ENCODE data around the gene SPINT2.

The SPINT2 gene

DNA sequence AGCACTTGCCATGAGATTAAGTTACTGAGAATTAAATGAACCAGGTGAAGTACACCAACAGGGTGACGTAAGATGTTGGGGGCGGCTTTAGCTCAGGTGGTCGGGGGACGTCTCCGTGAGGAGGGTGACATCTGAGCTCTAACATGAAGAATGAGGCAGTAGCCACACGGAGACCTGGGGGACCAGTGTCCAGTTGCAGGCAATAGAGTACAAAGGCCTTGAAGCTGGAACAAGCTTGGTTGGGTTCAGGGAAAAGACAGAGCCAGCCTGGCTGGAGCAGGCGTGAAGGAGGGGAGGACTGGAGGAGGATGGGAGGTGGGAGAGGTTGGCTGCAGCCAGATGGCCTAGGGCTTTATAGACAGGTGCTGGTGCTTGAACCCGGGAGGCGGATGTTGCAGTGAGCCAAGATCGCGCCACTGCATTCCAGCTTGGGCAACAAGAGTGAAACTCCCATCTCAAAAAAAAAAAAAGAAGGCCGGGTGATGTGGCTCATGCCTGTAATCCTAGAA, 1.6 kb downstream of the SPINT2 start:
- TF ChIP-seq, protein P1, sequence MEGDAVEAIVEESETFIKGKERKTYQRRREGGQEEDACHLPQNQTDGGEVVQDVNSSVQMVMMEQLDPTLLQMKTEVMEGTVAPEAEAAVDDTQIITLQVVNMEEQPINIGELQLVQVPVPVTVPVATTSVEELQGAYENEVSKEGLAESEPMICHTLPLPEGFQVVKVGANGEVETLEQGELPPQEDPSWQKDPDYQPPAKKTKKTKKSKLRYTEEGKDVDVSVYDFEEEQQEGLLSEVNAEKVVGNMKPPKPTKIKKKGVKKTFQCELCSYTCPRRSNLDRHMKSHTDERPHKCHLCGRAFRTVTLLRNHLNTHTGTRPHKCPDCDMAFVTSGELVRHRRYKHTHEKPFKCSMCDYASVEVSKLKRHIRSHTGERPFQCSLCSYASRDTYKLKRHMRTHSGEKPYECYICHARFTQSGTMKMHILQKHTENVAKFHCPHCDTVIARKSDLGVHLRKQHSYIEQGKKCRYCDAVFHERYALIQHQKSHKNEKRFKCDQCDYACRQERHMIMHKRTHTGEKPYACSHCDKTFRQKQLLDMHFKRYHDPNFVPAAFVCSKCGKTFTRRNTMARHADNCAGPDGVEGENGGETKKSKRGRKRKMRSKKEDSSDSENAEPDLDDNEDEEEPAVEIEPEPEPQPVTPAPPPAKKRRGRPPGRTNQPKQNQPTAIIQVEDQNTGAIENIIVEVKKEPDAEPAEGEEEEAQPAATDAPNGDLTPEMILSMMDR (IDR thresholded peaks at IDR 0.05; ENCODE audit: extremely low read depth, insufficient read depth, missing control alignments): no peak
- in situ Hi-C loops (cut with MboI; ENCODE audit: low pct_unique_long_range_greater_than_20kb, low sequenced_read_pairs, unreplicated experiment): no loop called here
- no peak for DNase-seq (ENCODE audit: low spot score)

- TF ChIP-seq, protein P1 (IDR thresholded peaks at IDR 0.05; ENCODE audit: extremely low read depth, insufficient read depth, missing control alignments): no peak
- no peak for DNase-seq (ENCODE audit: low spot score)
- in situ Hi-C loops (cut with MboI; ENCODE audit: low pct_unique_long_range_greater_than_20kb, low sequenced_read_pairs, unreplicated experiment): no loop called here
Observed at GRCh38 chr19:38266981-38267597, 2.7 kb downstream of the SPINT2 start.

GRCh38 chr19:38267761-38268483, 3.5 kb downstream of the SPINT2 start:
- in situ Hi-C loops (cut with MboI; ENCODE audit: low pct_unique_long_range_greater_than_20kb, low sequenced_read_pairs, unreplicated experiment): no loop called here
- DNase-seq (ENCODE audit: low spot score): no peak
- TF ChIP-seq, protein P1 (IDR thresholded peaks at IDR 0.05; ENCODE audit: extremely low read depth, insufficient read depth, missing control alignments): no peak

DNA sequence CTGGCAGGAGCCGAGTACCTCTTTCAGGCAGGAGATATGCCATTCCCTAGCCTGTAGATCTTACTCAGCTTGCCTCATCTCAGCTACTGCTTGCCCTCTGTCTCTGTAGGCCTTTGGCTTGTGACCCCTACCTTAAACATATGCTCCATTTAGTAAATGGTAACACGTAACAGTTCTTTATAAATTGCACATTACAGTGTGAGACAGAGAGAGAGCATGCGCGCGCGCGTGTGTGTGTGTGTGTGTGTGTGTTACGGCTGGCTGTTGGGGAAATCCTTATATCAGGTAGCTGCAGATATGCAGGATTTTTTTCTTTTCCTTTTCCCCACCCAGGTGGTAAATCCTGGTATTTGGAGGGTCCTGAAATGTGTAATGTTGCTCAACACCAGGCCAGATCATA, 4.2 kb downstream of the SPINT2 start:
- no peak for DNase-seq (ENCODE audit: low spot score)
- TF ChIP-seq, protein P1 (IDR thresholded peaks at IDR 0.05; ENCODE audit: extremely low read depth, insufficient read depth, missing control alignments): no peak
- in situ Hi-C loops (cut with MboI; ENCODE audit: low pct_unique_long_range_greater_than_20kb, low sequenced_read_pairs, unreplicated experiment): no loop called here

GRCh38 chr19:38270587-38271167, 6.3 kb downstream of the SPINT2 start:
- DNase-seq (ENCODE audit: low spot score): no peak
- in situ Hi-C loops (cut with MboI; ENCODE audit: low pct_unique_long_range_greater_than_20kb, low sequenced_read_pairs, unreplicated experiment): no loop called here
- TF ChIP-seq, protein P1 (IDR thresholded peaks at IDR 0.05; ENCODE audit: extremely low read depth, insufficient read depth, missing control alignments): no peak

DNA sequence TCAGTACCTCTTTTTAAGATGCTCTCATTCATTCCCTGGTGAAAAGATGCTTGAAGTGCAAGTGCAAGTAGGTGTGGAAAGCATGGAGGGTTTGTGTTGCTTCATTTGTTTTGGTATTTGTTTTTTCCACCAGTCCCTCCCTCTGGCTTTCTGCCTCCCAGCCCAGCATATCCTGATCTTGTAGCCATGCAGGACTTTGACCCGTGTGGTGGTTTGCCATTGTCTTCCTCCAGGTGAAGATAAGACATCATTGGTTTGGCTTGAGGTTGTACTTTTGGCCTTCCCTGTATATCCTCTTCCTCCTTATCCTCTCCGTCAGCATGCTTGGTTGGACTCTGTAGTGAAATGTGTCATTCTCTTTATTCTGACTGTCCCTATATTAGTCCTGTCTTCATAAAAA, 9.1 kb downstream of the SPINT2 start:
- TF ChIP-seq, protein P1 (IDR thresholded peaks at IDR 0.05; ENCODE audit: extremely low read depth, insufficient read depth, missing control alignments): no peak
- in situ Hi-C loops (cut with MboI; ENCODE audit: low pct_unique_long_range_greater_than_20kb, low sequenced_read_pairs, unreplicated experiment): no loop called here
- DNase-seq (ENCODE audit: low spot score): no peak

All from GM13977 (cell line).